ENCODE measurements around the gene MORF4L2. TPM values are rescaled to one million over a fixed set of nuclear protein-coding genes. Genes with fewer than 3 reads are reported as not detected.

Gene MORF4L2
- total RNA-seq, 1 experiment from 2014 or later = 1,313 TPM

GRCh38 chrX:103635436-103635835 is 51.1 kb downstream of the MORF4L2 start:
- DNase-seq (ENCODE audit: low read depth) = peak; percentile 42

- DNase-seq (ENCODE audit: low read depth) = no peak
Measured at GRCh38 chrX:103631145-103631544, 55.4 kb downstream of the MORF4L2 start.

- no peak for DNase-seq (ENCODE audit: low read depth)
Measured at GRCh38 chrX:103630171-103630511, 56.4 kb downstream of the MORF4L2 start.

- DNase-seq (ENCODE audit: low read depth) = peak; percentile 76
Measured at GRCh38 chrX:103629318-103630170, 57.0 kb downstream of the MORF4L2 start.

- DNase-seq (ENCODE audit: low read depth) = peak; percentile 63
Measured at GRCh38 chrX:103628386-103629317, 57.8 kb downstream of the MORF4L2 start, which contains the start of gene TCEAL1. TCEAL1 (plus strand) TSS chrX:103628975; CDS start chrX:103629917, 942 bp downstream.

GRCh38 chrX:103626855-103627254 is 59.6 kb downstream of the MORF4L2 start:
- DNase-seq (ENCODE audit: low read depth) = peak; percentile 48

Other genes with a start within 250 kb of the MORF4L2 start
- 0.07 TPM in 1 of 2 replicates, not detected in the other for gene RAB40A, start 167.2 kb downstream of the MORF4L2 start, total RNA-seq (2014; rRNA removed; shearing (Covaris generic))
- gene TCEAL4, start 101.2 kb downstream of the MORF4L2 start, total RNA-seq (2014; rRNA removed; shearing (Covaris generic)) = 96.7 and 114 TPM in 2 replicates
- 60.1 and 77.7 TPM in 2 replicates for gene TCEAL3, start 78.7 kb downstream of the MORF4L2 start, total RNA-seq (2014; rRNA removed; shearing (Covaris generic))
- gene TCEAL1, start 57.7 kb downstream of the MORF4L2 start, total RNA-seq (2014; rRNA removed; shearing (Covaris generic)) = 53.5 and 88.1 TPM in 2 replicates
- gene TMEM31, start 24.2 kb upstream of the MORF4L2 start, total RNA-seq (2014; rRNA removed; shearing (Covaris generic)) = not detected in 2 replicates
- gene PLP1, start 90.1 kb upstream of the MORF4L2 start, total RNA-seq (2014; rRNA removed; shearing (Covaris generic)) = not detected in 2 replicates
- 3.2 and 5.5 TPM in 2 replicates for gene RAB9B, start 145.6 kb upstream of the MORF4L2 start, total RNA-seq (2014; rRNA removed; shearing (Covaris generic))

Measured in M059J (cell line).